TTC549 (cell line): ENCODE results near the gene ADGRG3.

Experiments used
- FAIRE-seq: peaks from 2 replicates; lab custom pipeline; 2012; peaks lifted over from hg19 to GRCh38; lab: Jason Lieb, UNC

ADGRG3 gene

GRCh38 chr16:57646388-57647039 is 21.6 kb upstream of the ADGRG3 start:
- no peak for FAIRE-seq

DNA sequence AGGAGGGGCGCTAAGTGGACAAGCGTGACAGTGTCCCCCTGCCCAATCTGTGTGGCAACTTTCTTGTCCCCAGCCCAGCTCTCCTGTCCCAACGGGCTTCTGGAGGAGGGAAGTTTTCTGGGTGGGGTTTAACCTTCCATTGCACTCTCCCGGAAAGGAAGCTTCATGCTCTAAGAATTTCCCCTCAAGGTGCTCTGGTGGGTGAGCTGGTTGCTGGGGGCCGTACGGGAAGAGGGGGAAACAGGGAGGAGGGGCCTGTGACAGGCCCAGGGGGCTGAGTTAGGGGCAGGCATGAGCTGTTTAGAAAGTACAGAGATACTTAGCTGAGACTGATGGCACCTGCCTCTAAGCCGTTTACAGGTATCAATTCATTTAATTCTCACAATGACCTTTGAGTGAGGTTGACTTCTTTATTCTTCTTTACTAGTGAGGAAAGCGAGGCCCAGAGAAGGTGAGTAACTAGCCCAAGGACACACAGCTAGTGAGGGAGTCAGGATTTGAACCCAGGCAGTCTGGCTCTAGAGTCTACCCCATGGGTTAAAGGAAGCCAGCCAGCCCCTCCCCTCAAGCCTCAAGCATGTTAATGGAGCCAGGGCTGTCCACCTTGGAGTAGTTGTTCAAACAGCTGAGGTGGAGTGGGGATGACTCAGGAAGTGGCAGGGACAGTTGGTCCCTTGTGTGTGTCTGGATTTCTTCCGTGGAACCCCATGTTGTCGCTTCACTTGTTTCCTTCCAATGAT is 20.8 kb upstream of the ADGRG3 start:
- no peak for FAIRE-seq

GRCh38 chr16:57648125-57648524 is 20.0 kb upstream of the ADGRG3 start:
- no peak for FAIRE-seq

DNA sequence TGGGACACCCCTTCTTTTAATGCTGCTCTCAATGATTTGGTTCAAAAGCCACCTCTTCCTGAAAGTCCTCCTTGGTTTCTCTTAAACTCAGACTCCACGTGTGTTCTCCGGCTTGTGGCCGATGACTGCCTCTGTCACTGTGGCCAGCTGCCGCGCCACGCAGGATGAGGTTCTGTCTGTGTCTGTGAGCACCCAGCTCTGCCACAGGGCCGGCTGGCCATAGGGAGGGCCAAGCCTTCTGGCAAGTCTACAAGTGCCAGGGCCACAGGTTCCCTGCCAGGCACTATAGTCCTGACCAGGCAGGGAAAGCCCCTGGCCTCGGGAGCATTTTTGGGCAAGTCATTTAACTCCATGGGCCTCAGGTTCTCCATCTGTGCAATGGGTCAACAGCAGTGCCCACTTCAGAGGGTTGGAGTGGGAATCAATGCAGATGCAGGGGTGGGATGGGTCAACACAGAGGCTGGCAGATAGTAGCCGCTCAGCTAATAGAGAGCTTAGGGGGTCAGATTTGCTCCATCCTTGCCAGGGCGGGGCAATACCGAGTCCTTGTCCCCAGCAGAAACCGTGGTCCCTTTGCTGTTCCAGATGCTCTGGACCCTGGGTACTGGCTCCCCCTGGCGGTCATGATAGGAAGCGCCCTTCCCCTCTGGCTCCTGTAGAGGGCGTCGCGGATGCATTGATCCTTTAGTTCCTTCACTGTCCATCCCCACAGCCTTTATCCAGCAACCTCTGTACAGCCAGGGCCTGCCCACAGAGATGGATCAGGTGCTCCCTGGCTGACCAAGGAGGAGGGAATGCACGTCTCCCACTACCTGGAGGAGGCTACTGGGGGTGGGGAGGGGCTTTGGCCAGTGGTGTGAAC is 19.3 kb upstream of the ADGRG3 start:
- FAIRE-seq, result no peak

- no peak for FAIRE-seq
These were observed 18.7 kb upstream of the ADGRG3 start for GRCh38 chr16:57649443-57649751.

DNA sequence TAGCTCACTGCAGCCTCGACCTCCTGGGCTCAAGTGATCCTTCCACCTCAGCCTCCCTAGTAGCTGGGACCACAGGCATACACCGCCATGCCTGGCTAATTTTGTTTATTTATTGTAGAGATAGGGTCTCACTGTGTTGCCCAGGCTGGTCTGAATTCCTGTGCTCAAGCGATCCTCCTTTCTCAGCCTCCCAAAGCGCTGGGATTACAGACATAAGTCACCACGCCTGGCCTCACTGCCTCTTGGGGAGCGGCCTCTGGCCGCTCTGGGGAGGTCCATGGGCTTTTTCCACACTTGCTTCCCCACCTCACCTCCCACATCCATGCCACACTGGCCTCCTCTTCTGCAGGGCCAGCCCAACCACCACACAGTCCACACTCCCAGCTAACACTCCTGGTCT is 18.3 kb upstream of the ADGRG3 start:
- no peak for FAIRE-seq

DNA sequence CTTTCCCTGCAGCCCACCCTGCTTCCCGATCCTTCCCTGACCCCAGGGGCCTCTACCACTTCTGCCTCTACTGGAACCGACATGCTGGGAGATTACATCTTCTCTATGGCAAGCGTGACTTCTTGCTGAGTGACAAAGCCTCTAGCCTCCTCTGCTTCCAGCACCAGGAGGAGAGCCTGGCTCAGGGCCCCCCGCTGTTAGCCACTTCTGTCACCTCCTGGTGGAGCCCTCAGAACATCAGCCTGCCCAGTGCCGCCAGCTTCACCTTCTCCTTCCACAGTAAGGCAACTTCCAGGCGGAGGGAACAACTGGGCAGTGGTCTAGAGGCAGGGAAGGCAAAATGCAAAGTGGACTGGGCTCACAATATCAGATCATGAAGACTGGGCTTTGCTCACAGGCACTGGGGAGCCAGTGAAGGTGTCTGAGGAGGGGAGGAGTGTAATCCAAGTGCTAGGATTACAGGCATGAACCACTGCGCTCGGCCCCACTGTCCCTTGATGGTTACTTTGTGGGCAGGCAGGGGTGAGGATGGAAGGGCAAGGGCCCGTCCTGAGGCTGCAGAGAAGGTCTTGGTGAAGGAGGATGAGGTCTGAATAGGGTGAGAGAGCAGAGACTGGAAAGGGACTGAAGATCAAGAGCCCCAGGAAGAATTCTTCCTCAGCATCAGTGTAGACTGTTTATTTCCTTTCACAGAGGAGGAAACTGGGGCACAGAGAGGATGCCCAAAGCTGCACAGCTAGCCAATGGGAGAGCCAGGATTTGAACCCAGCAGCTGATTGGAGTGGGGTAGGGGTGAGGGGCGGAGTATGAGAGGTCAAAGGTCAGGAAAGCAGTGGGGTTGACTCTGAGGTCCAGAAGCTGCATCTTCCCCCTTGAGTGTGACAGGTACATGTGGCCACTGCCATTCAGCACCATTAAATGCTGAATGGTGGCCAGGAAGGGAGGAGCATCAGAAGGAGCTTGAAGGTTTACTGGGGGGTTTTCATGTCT is 16.5 kb upstream of the ADGRG3 start:
- FAIRE-seq, result no peak

DNA sequence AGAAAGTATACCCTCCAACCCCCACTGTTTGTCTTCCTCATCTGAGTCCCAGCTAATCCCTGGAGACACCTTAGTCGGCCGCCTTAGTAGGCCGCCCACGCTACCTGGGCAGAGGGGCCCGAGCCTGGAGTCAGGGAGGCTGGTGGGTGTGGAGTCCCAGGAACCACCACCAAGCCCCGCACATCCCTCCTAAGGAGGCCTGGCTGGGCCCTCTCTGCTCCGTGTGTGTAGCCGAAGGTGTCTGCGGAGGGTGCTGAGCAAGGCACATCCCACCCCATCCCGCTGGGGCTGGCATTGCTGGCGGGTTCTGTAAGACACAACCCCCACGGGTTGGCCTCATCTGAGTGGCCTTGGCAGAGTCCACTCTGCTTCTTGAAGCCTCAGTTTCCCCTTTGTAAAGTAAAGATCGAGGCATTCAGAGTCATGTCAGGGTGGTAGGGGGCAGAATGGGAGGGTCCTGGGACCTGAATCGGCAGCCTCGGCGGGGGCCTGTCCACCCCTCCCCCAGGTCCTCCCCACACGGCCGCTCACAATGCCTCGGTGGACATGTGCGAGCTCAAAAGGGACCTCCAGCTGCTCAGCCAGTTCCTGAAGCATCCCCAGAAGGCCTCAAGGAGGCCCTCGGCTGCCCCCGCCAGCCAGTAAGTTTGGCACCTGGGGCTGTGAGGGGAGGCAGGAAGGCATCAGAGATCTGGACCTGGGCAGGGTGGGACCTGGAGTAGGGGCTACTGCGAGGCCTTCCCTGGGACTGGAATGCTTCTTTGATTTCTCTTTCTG is 15.2 kb upstream of the ADGRG3 start:
- FAIRE-seq, result no peak

DNA sequence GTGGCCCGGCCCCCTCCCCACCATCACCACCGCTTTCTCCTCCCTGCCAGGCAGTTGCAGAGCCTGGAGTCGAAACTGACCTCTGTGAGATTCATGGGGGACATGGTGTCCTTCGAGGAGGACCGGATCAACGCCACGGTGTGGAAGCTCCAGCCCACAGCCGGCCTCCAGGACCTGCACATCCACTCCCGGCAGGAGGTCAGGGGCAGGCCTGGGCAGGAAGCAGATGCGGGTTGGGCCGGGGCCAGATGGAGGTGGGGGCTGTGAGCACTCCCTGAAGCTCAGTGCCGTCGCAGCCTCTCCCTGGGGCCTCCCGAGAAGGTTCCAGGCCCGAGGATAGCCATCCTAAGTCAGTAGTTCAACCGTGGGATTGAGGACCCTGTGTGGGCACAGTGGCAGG is 14.2 kb upstream of the ADGRG3 start:
- no peak for FAIRE-seq

DNA sequence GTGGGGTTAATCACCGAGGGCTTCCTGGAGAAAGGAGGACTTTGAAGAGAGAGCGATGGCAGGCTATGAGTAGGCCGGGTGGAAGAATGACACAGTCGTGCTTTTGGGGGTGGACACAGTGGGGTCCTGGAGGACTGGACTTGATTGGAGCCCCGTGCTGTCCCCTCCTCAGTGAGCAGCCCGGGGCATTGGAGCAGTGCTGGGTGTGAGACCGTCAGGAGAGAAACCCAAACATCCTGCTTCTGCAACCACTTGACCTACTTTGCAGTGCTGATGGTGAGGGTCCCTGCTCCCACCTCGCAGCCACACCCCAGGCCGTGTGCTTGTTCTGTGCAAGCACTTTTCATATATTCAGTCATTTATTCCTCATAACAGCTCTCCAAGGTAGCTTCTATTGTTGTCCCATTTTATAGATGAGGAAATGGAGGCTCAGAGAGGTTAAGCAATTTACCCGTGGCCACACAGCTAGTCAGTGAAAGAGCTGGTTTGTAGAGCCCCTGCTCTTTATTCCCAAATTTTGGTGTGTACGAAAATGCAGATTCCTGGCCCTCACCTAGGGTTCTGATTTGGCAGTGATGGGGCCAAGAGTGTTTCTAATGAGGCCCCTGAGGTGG is 11.7 kb upstream of the ADGRG3 start:
- no peak for FAIRE-seq

DNA sequence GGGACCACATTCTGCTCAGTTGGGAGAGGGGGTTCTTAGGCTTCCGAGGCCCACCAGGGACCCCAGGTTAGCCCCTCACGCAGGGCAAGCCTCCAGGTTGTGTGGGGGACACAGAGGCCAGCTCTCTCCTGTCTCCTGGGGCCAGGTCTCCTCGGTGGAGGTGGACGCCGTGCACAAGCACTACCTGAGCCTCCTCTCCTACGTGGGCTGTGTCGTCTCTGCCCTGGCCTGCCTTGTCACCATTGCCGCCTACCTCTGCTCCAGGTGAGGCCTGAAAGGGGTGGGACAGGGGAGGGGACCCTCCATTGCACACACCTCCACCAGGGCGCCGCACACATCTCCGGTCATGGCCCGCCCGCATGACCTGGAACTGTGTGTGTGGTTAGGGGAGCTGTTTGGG is 10.9 kb upstream of the ADGRG3 start:
- FAIRE-seq, result no peak

- no peak for FAIRE-seq
These were observed 9.8 kb upstream of the ADGRG3 start for GRCh38 chr16:57658130-57658877.

DNA sequence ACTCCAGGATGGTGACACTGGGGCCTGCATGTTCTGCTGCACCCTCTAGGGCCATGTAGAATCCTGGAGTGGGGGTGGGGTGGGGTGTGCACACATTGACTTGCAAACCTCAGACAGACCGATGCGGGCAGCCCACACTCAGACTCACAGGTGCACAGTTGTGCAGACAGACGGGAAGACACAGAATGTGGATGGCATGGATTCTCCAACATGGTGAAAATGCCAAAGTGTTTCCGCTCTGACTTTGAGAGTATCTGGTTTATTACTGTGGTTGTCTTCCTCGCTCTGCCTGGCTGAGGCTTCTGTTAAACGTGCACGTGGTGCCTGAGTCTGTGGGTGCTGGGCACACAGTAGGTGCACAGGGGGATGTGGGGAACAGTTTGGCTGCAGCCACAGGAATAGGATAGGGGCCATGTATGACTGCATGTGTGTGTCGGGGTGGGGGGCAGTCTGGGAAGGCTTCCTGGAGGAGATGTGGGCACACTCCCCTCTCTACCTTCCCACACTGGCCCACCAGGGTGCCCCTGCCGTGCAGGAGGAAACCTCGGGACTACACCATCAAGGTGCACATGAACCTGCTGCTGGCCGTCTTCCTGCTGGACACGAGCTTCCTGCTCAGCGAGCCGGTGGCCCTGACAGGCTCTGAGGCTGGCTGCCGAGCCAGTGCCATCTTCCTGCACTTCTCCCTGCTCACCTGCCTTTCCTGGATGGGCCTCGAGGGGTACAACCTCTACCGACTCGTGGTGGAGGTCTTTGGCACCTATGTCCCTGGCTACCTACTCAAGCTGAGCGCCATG is 9.0 kb upstream of the ADGRG3 start:
- no peak for FAIRE-seq

GRCh38 chr16:57660715-57661463 is 7.2 kb upstream of the ADGRG3 start:
- no peak for FAIRE-seq

DNA sequence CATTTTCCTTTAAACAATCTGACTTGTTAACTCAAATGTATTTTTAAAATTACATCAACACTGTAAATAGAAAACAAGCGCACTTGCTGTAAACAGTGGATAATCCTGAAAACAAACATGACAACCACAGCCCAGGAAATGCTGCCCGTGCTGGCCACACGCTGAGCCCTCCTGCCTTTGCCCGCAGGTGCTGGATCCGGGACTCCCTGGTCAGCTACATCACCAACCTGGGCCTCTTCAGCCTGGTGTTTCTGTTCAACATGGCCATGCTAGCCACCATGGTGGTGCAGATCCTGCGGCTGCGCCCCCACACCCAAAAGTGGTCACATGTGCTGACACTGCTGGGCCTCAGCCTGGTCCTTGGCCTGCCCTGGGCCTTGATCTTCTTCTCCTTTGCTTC is 6.6 kb upstream of the ADGRG3 start:
- no peak for FAIRE-seq

DNA sequence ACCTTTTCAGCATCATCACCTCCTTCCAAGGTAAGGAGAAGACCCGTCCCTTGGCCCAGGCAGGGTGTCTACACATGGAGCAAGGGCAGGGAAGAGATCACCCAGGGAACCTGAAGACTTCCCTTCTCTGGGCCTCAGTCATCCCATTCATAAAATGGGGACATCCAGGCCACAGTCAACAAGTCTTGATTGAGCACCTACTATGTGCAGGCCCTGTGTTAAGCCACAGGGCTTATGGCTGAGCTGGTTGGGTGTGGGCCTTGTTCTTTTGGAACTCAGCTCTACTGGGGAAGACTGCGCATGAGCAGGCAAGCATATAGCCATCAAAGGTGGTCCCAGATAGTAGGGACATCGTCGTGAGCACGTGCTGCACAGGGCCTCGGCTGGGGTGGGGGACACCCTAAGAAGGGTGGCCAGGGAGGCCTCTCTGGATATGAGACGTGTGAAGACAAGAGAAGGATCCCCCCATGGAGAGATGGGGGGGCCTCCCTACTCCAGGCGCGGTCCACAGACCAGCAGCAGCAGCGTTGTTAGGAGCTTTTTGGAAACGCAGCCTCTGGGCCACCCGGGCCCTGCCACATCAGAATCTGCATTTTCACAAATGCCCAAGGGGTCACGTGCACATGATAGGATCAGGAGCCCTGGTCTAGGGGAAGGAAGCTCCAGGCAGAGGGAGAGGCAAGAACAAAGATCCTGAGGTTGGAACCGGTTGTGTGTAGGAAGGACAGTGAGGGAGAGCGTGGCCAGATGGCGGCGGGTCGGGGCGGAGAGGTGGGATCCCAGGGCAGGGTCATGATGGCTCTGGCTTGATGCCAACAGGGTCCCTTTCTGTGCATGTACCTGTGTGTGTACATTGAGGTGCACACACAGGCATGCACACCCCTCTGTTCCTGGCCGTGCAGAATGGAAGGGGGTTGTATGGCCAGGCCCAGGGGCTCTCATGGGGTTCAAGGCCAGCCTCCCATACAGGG is 5.9 kb upstream of the ADGRG3 start:
- FAIRE-seq, result no peak

GRCh38 chr16:57663436-57663835 is 4.7 kb upstream of the ADGRG3 start:
- no peak for FAIRE-seq
